B cell (primary cell): ENCODE data around the gene TMEM132A.

ENCODE experiments used
- CTCF ChIP-seq: fragments of 200-600 bp; IDR thresholded peaks from one replicate; pipeline ENCODE4 v1.8.0; 2022; ENCODE audit warnings: antibody characterized with exemption, mild to moderate bottlenecking
- EZH2 ChIP-seq: IDR thresholded peaks from 2 replicates; pipeline ENCODE4 v1.6.1; 2012; ENCODE audit warnings: borderline replicate concordance, low read depth, mild to moderate bottlenecking, moderate library complexity, low read length; ENCODE audit not compliant: insufficient read depth, poor library complexity, severe bottlenecking

- TF ChIP-seq CTCF (no peak), EZH2 (no peak)
Measured at GRCh38 chr11:60916669-60917206, 7.5 kb upstream of the TMEM132A start.
